SH-SY5Y (cell line): ENCODE data around the gene FZR1.

Experiments
- GATA2 ChIP-seq: IDR thresholded peaks from 2 replicates; pipeline ENCODE4 v1.6.1; 2011; ENCODE audit warnings: mild to moderate bottlenecking, low read depth, low read length
- GATA3 ChIP-seq: IDR thresholded peaks from 2 replicates; pipeline ENCODE4 v1.6.1; 2011; ENCODE audit warnings: low read depth, mild to moderate bottlenecking, low read length, moderate library complexity

GRCh38 chr19:3563709-3564524 is 57.8 kb downstream of the FZR1 start:
- TF ChIP-seq GATA3 (no peak), GATA2 (no peak)
